GM23338 (cell line): ENCODE data around the gene MDM2. TPM values are rescaled to one million over a fixed set of nuclear protein-coding genes. Genes with fewer than 3 reads are reported as not detected.

ENCODE experiments used
- ATAC-seq: fragments of 200-7000 bp; cut with Tn5 transposase; 3 replicates; pipeline ENCODE4 v1.9.1; 2020
- DNase-seq: peaks from one replicate; pipeline ENCODE4 v3.0.0-alpha.2; 2015; ENCODE audit warnings: low spot score
- H2AFZ ChIP-seq: fragments of 200-600 bp; sonication (generic); 2 replicates; pipeline ENCODE4 v1.8.0; 2016; ENCODE audit warnings: antibody characterized with exemption, mild to moderate bottlenecking, moderate library complexity
- H3F3A ChIP-seq: fragments of 200-600 bp; sonication (generic); replicated peaks from 2 replicates; pipeline ENCODE4 v1.8.0; 2017; ENCODE audit warnings: antibody characterized with exemption, mixed run types, low read depth
- H3K27ac ChIP-seq: fragments of 200-600 bp; sonication (generic); 2 replicates; pipeline ENCODE4 v1.6.1; 2016; ENCODE audit warnings: low read depth
- H3K27me3 ChIP-seq: fragments of 200-600 bp; sonication (generic); 2 replicates; pipeline ENCODE4 v1.8.0; 2016; ENCODE audit warnings: mild to moderate bottlenecking, mixed run types, moderate library complexity; ENCODE audit not compliant: insufficient read depth
- H3K36me3 ChIP-seq: fragments of 200-600 bp; sonication (generic); 2 replicates; pipeline ENCODE4 v1.8.0; 2016; ENCODE audit warnings: mild to moderate bottlenecking; ENCODE audit not compliant: insufficient read depth
- H3K4me1 ChIP-seq: fragments of 200-600 bp; sonication (generic); 2 replicates; pipeline ENCODE4 v1.8.0; 2016; ENCODE audit warnings: mild to moderate bottlenecking, moderate library complexity; ENCODE audit not compliant: insufficient read depth
- H3K4me2 ChIP-seq: fragments of 200-600 bp; sonication (generic); 2 replicates; pipeline ENCODE4 v1.7.1; 2017; ENCODE audit warnings: mixed run types
- H3K4me3 ChIP-seq: fragments of 200-600 bp; sonication (generic); 2 replicates; pipeline ENCODE4 v1.6.1; 2016; ENCODE audit warnings: mixed run types
- H3K79me2 ChIP-seq: fragments of 200-600 bp; sonication (generic); replicated peaks from 2 replicates; pipeline ENCODE4 v1.8.0; 2017; ENCODE audit warnings: mild to moderate bottlenecking; ENCODE audit not compliant: insufficient read depth
- H3K9me2 ChIP-seq: fragments of 200-600 bp; sonication (generic); 2 replicates; pipeline ENCODE4 v1.8.0; 2017; ENCODE audit not compliant: insufficient read depth
- H4K20me1 ChIP-seq: fragments of 200-600 bp; sonication (generic); replicated peaks from 2 replicates; pipeline ENCODE4 v1.8.0; 2017; ENCODE audit warnings: mild to moderate bottlenecking; ENCODE audit not compliant: insufficient read depth
- H3K27ac Mint-ChIP-seq: 2 replicates; pipeline ENCODE4 v1.8.0; 2020; ENCODE audit warnings: inconsistent platforms, mild to moderate bottlenecking, moderate library complexity, mixed read lengths
- H3K27me3 Mint-ChIP-seq: 3 replicates; pipeline ENCODE4 v1.8.0; 2022; ENCODE audit warnings: low read depth, mild to moderate bottlenecking, moderate library complexity, mixed read lengths, inconsistent platforms; ENCODE audit not compliant: insufficient read depth, poor library complexity
- H3K36me3 Mint-ChIP-seq: 3 replicates; pipeline ENCODE4 v1.8.0; 2021; ENCODE audit warnings: low read depth, mild to moderate bottlenecking, inconsistent platforms, moderate library complexity, mixed read lengths
- H3K4me1 Mint-ChIP-seq: 3 replicates; pipeline ENCODE4 v1.8.0; 2020; ENCODE audit warnings: mild to moderate bottlenecking, inconsistent platforms, mixed read lengths
- H3K4me3 Mint-ChIP-seq: 3 replicates; pipeline ENCODE4 v1.8.0; 2021; ENCODE audit warnings: moderate library complexity, mild to moderate bottlenecking, inconsistent platforms, mixed read lengths
- H3K9me3 Mint-ChIP-seq: 3 replicates; pipeline ENCODE4 v1.8.0; 2020; ENCODE audit warnings: moderate library complexity, mild to moderate bottlenecking, inconsistent platforms, mixed read lengths
- ETS1 ChIP-seq: IDR thresholded peaks from 2 replicates; pipeline ENCODE4 v1.6.1; 2016; ENCODE audit warnings: antibody characterized with exemption
- EZH2 ChIP-seq: fragments of 200-600 bp; sonication (generic); IDR thresholded peaks from one replicate; pipeline ENCODE4 v1.8.0; 2017; ENCODE audit warnings: antibody characterized with exemption, mild to moderate bottlenecking, low read depth; ENCODE audit not compliant: unreplicated experiment
- EZH2phosphoT487 ChIP-seq: fragments of 200-600 bp; sonication (generic); IDR thresholded peaks from one replicate; pipeline ENCODE4 v1.8.1; 2018; ENCODE audit warnings: antibody characterized with exemption; ENCODE audit not compliant: unreplicated experiment
- JUNB ChIP-seq: IDR thresholded peaks from one replicate; pipeline ENCODE4 v1.6.1; 2016; ENCODE audit warnings: antibody characterized with exemption; ENCODE audit not compliant: unreplicated experiment
- NANOG ChIP-seq: IDR thresholded peaks from 2 replicates; pipeline ENCODE4 v1.6.1; 2016; ENCODE audit warnings: antibody characterized with exemption, borderline replicate concordance
- POLR2AphosphoS5 ChIP-seq: IDR thresholded peaks from 2 replicates; pipeline ENCODE4 v1.6.1; 2016; ENCODE audit warnings: antibody characterized with exemption, low read depth
- REST ChIP-seq: IDR thresholded peaks from one replicate; pipeline ENCODE4 v1.6.1; 2018; ENCODE audit warnings: antibody characterized with exemption; ENCODE audit not compliant: unreplicated experiment
- STAT1 ChIP-seq: IDR thresholded peaks from one replicate; pipeline ENCODE4 v1.6.1; 2016; ENCODE audit warnings: antibody characterized with exemption; ENCODE audit not compliant: unreplicated experiment
- ZNF114 ChIP-seq: fragments of 250-450 bp; sonication (Bioruptor Pico); IDR thresholded peaks from 2 replicates; pipeline ENCODE4 v1.5.0; 2020; ENCODE audit warnings: mild to moderate bottlenecking, moderate library complexity
- ZNF331 ChIP-seq: fragments of 250-450 bp; sonication (Bioruptor Pico); IDR thresholded peaks from 2 replicates; pipeline ENCODE4 v1.5.0; 2020; ENCODE audit warnings: low read depth, mild to moderate bottlenecking, moderate library complexity
- ZNF462 ChIP-seq: fragments of 250-450 bp; sonication (Bioruptor Pico); IDR thresholded peaks from 2 replicates; pipeline ENCODE4 v1.5.0; 2020; ENCODE audit warnings: mild to moderate bottlenecking, moderate library complexity
- polyA plus RNA-seq: library from polyadenylated mRNA; unstranded; fragments of >200 nt; fragmentation: Nextera tagmentation; extraction: Ambion mirVana; gene quantifications from 2 replicates; pipeline ENCODE4 v1.2.1, GENCODE V29; 2016
- total RNA-seq: library from RNA; depleted of rRNA; stranded (reverse); fragments of >200 nt; shearing (Covaris generic); gene quantifications from 2 replicates; pipeline ENCODE4 v1.2.3, GENCODE V29; 2014

MDM2 gene
- total and polyA plus RNA-seq, 2 experiments from 2014 or later = 105 to 136 TPM

- no peak for TF ChIP-seq REST
- no peak for TF ChIP-seq EZH2phosphoT487
- no peak for TF ChIP-seq NANOG
Observed at GRCh38 chr12:68833508-68833907, 25.5 kb downstream of the MDM2 start (continued).

GRCh38 chr12:68835333-68835908 lies 27.4 kb downstream of the MDM2 start:
- Histone ChIP-seq H3K27me3 (no peaks in the 10 kb centered on the region), H3K4me1 (peaks cover 5% of the 10 kb centered on the region), H3K27ac (no peak overlapping the region), H2AFZ (no peak overlapping the region), H4K20me1 (peaks cover 29% of the 10 kb centered on the region), H3K36me3 (peaks cover 62% of the 10 kb centered on the region), H3K9me2 (no peaks in the 10 kb centered on the region), H3K79me2 (peaks cover 30% of the 10 kb centered on the region), H3K4me2 (no peak overlapping the region), H3F3A (no peaks in the 10 kb centered on the region), H3K4me3 (no peak overlapping the region)
- no peak overlapping the region for H3K4me3 Mint-ChIP-seq
- DNase-seq (no peak), ATAC-seq (peak; percentile 70)
- H3K4me1 Mint-ChIP-seq = peaks cover 16% of the 10 kb centered on the region
- TF ChIP-seq ZNF331 (CRISPR knock-in tag) = no peak
- TF ChIP-seq EZH2 = no peak
- TF ChIP-seq NANOG = no peak
- no peak for TF ChIP-seq JUNB
- no peak for TF ChIP-seq STAT1
- no peak for TF ChIP-seq EZH2phosphoT487
- TF ChIP-seq POLR2AphosphoS5 = no peak
- no peak for TF ChIP-seq ETS1
- no peak for TF ChIP-seq ZNF114 (CRISPR knock-in tag)
- no peak for TF ChIP-seq ZNF462 (CRISPR knock-in tag)
- no peaks in the 10 kb centered on the region; the same call in 2 of the 3 replicates for H3K9me3 Mint-ChIP-seq
- no peak overlapping the region for H3K27ac Mint-ChIP-seq
- peaks cover 5% of the 10 kb centered on the region for H3K27me3 Mint-ChIP-seq
- H3K36me3 Mint-ChIP-seq = peaks cover 80% of the 10 kb centered on the region
